Measurements from ENCODE around the gene AXDND1.
"Not testable (repeated sequence)": the region's sequence is repeated elsewhere in the genome, so short reads cannot be mapped to it uniquely, and the experiment has no call there.

Gene AXDND1

DNA sequence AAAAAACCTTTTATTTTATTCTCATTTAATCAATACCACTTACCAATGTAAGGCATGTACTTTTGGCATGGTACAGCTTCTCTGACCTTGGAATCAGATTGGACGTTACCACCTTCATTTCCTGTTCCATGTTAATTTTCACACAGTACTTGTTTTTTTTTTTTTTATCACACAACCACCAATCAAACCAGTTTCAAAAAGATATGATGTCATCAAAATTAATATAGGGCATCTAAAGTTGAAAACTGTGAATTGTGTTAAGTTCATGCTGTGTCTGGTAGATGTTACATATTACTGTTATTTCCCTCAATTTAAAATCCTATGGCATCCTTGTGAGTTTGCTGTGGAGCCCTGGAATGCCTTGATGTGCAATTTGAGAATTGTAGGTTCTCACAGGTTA lies 124.8 kb downstream of the AXDND1 start:
- DNase-seq = no peak

DNA sequence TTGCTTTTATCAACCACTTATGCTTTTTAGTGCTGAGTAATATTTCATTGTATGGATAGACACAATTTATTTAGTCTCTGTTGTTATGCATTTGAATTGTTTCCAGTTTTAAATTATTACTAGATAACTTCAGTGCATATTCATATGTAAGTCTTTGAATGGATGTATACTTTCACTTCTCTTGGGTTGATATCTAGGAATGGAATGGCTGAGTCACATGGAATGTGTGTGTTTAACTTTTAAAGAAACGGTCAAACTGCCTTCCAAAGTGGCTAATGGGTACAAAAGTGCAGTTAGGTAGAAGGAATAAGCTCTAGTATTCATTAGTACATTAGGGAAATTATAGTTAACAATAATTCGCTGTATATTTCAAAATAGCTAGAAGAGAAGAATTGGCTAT lies 127.6 kb downstream of the AXDND1 start:
- DNase-seq = no peak

DNA sequence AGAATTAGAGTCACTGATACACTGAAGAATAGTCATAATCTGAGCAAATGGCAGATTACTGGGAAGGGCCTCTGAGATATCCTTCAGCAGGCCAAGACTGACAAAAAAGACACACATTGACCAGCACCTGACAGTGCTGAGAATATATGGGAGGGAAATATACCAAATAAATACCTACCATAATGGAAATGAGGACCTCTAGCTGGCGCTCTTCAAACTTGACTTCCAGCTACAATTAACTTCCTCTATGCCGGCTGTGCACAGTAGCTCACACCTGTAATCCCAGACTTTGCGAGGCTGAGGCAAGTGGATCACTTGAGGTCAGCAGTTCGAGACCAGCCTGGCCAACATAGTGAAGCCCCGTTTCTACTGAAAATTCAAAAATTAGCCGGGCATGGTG lies 140.4 kb downstream of the AXDND1 start:
- DNase-seq = peak; percentile 3

DNA sequence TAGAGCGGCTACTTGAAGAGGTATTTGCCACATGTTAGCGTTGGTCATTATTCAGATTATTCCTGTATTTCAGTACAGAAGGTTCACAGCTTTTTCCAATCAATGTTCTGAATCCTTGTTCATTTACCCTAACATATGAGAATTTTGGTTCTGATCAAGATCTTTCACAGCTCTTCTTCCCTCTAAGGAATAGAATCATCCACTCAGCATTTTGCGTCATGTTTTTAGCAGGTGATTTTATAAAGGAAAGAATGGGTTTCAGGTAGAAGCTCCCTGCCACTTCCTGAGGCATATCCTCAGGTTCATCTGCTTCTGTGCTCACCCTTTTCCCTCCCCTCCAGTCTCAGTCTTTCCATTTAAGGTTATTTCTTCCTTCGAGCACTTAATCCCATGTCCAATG lies 143.6 kb downstream of the AXDND1 start:
- no peak for DNase-seq

DNA sequence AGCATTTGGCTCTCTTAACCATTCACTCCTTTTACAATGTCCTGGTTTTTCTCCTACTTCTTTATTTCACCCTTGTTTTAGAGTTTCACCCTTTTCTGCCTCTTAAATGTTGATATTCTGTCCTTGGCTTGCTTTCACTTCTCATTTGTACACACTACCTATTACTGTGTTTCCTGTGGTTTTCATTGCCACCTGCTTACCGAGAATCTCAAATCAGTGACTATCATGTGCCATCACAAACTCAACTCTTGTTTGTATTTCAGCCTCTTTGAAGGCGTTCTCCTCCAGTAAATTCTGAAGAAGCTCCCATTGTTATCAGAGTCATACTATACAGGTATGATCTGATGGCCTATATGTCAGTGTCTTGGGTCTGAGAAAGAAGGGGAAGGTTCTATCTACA lies 144.3 kb downstream of the AXDND1 start:
- DNase-seq = no peak

DNA sequence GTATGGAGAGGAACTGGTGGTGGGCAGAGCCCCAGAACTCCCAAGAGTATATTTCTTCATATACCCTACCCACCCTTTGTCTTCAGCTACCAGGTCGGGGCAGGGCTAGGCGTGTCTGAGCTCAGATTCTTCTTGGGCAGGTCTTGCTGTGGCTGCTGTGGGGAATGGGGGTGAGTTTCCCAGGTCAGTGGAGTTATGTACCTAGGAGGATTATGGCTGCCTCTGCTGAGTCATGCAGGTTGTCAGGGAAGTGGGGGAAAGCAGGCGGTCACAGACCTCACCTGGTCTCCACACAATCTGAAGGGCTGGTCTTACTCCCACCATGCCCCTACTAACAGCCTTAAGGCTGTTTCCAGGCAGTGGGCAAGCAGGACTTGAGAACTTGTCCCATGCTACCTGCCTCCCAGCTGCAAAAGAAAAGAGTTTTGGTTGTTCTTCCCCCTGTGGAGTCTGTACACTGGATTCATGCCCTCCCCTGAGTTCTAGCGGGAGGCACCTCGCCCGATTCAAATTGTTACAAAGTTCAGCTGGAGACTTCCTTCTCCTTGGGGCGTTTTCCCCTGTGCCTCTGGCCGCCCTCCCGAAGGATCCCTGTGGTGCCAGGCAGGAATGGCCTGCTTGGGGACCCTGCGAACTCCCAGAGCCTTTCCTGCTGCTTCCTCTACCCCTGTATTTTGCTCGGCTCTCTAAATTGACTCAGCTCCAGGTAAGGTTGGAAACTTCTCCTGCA lies 151.4 kb downstream of the AXDND1 start:
- no peak for DNase-seq

DNA sequence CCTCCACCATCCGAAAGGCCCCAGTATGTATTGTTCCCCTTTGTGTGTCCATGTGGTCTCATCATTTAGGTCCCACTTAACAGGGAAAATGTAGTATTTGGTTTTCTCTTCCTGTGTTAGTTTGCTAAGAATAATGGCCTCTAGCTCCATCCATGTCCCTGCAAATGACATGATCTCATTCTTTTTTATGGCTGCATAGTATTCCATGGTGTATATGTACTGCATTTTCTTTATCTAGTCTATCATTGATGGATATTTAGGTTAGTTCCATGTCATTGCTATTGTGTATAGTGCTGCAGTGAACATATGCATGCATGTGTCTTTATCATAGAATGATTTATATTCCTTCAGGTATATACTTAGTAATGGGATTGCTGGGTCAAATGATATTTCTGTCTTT lies 152.8 kb downstream of the AXDND1 start:
- DNase-seq = not testable (repeated sequence)

DNA sequence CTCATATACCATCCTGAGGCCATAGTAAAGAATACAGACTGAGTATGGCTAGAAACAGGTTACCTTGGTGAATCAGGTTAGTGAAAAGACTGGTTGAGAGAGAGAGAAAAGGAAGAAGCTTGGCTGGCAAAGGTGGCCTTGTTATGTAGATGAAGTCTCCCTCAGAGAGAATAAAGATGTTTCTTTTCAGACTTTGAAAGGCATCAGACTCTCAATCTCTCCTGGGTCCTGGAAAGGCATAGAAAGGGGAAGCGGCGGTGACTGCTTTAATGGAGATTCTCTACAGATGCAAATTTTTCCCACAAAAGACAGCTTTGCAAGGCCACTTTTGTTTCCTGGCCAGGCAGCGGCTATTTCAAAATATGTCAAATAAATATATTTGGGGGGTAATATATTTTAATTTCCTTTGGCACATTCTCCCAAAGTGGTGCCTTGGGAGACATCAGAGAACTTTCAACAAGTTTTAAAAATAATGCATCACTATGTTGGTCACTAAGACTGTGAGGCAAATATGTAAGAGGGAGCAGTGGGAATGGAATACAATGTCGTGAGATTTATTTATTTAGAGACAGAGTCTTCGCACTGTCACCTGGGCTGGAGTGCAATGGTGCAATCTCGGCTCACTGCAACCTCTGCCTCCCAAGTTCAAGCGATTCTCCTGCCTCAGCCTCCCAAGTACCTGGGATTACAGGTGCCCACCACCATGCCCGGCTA lies 163.9 kb downstream of the AXDND1 start:
- no peak for DNase-seq

DNA sequence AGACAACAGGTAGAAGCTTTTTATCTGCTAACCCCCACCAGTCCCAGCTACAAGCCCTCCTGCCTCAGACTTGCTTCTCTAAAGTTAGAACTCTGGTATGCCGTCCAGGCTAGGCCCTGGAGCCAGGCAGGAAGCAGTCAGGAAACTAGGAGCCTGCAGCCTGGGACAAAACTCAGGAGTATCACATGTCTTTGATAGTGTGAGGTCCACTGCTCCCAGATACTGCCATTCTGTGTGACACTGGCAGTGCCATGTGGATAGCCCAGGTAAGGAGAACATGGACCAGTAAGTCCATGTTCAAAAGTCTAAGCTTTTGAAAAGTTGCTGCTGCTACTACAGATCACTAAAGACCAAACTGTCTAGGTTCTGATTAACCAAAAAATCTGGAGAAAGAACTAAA lies 164.6 kb downstream of the AXDND1 start:
- no peak for DNase-seq

DNA sequence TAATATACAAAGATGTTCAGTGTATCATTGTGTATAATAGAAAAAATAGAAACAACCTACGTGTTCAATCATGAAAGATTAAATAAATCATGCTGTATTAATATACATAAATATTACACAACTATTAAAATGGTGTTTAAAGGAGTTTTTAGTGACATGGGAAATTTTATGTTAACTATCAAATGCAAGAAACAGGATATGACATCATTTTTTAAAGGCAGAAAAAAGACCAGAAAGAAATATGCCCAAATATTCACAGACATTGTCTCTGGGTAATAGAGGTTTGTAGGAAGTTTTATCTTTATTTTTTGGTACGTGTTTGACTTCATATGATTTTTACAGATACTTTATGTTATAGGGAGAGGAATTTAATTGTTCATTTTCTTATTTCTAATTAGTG lies 176.0 kb downstream of the AXDND1 start:
- no peak for DNase-seq

DNA sequence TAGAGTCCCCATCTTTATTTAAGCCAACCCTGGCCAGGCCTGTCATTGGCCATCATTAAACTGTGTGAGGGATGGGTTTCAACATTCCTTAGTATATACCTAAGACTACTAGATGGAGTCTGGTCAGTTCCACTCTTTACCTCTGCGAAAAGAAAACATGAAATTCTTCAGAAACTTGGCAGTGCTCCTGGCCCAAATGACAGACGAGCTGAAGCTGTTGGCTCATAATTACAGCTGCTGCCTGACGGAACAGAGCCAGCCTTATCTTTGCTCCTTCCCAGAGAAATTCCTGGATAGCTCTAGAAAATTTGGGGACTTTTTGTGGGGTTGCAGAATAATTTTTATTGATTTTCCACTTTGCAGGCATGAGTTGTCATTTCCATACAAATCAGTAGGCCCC lies 179.6 kb downstream of the AXDND1 start:
- DNase-seq = no peak

DNA sequence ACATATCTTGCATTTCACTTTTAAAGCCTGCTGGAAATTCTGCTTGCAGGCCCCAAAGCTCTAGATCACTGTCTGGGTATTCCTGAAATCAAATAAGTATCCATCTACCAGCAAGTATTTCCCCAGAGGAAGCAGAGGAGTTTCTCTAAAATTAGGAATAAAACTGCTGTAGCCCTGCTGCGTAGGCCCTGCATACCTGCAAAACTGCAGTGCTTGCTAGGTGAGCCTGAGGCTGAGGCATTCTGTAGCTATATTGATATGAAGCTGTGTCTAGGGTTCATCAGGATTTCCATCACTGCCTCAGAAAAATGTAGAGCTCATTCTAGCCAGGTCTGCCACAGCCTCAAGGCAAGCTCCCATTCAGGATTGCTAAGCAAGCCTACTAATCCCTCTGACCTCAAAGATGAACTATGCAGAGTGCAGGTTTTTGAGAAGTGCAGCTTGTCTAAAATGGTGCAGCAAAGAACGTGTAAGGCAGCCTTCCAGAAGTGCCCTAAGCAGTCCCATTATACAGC lies 181.3 kb downstream of the AXDND1 start:
- no peak for DNase-seq

DNA sequence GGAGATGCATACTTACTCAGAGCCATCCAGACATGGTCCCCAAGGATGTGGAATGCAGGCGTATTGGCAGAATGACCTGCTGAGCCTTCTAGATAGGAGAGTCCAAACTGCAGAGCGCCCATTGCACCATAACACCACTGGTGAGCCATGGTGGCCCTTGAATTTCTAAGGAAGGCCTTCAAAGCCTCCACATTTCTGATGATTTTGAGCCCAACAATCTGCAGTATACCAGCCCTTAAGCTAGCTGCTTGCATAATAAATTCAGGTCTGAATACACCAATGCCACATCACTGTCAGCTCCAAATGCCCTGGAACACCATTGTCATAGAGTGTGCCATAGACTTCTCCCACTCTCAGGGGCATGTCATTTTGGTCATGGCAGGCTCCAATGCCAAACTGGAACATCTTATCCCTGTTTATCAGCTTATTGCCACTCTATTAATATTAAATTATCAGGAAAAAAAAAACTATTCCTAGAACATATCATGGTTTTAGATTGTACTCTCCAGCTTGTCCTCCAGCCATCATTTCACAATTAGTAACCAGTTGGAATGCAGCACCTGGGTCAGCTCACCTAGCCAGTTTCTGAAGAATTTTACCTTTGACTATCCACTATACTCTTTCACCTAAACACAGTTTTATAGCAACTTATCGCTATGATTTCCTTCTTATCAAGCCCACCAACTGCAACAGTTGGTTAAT lies 183.0 kb downstream of the AXDND1 start:
- DNase-seq = no peak

DNA sequence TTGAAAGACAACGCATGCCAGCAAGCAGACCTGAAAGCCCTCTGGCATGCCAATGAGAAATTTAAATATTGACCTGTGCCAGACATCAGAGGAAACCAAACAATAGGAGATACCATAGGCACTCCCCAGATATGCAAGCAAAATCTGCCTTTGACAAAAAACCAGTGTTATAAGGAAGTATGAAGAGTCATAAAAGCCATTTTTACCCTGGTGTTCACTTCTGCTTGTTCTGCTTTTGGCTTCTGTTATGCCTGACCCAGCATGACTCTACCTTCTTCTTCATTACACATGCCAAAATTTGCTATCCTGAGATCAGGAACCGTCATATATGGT lies 183.6 kb downstream of the AXDND1 start:
- no peak for DNase-seq

DNA sequence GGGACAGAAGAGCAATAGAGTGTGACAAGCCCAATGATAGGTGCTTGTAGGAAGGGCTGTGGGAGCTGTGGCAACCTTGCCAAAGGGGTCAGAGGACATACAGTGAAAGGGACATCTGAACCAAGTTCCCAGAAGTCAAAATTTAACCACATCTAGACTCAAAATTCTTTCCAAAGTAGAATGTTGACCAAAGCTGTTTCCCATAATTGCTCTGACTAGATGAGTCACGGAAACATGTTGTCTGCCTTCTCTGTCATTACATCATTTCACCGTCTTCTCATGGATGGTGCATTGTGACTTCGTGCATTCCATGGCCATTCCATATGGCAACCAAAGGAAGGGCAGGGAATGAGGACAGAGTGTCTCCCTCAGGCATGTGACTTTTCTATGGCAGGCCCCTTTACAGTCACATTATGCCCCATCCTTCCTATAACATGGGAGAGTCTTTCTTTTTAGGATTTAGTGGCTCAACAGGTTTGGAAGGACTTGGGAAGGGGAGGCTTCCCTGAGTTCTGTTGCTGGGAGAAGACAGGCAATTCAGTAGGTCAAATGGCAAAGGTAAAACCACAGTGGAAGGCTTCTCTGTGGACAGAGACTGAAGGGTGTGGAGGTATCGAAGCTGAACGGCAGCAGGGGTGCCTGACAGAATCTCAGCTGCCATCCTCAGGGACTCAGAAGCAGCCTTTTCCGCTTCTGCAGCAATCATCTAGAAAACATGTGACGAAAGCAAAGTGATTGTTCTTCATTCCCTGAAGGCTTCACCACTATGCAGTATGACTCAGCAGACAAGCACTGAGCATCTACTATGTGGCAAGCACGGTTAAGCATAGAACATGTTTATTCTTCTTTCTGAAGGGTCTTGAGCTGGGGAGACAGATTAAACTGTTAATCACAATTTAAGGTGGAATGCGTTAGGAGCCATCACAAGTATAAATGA lies 185.2 kb downstream of the AXDND1 start:
- no peak for DNase-seq

DNA sequence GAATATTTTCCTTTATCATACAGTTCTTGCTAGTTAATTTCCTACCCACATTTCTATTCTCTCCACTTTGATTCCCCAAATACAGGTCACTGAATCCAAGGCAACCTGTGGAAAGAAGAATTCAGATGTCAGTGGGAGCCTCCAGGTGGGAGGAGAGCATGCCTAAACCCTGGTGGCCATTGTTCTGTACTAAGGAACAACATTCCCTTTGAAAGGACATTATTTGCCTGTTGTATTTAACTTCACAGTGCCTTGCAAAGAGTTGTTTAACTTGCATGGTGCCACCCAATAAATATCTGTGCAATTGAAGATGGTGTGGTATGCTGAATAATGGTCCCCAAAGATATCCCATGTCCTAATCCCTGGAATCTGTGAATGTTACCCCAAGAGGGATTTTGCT lies 188.7 kb downstream of the AXDND1 start:
- no peak for DNase-seq

DNA sequence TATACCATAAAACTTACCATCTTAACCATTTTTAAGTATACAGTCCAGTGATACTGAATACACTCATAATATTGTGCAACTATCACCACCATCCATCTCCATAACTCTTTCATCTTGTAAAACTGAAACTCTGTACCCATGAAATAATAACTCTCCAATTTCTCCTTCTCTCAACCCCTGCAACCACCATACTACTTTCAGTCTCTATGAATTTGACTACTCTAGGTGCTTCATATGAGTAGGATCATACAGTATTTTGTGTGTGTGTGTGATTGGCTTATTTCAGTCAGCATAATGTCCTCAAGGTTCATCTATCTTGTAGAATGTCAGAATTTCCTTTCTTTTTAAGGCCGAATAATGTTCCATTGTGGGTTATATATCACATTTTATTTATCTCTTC lies 192.3 kb downstream of the AXDND1 start:
- no peak for DNase-seq

DNA sequence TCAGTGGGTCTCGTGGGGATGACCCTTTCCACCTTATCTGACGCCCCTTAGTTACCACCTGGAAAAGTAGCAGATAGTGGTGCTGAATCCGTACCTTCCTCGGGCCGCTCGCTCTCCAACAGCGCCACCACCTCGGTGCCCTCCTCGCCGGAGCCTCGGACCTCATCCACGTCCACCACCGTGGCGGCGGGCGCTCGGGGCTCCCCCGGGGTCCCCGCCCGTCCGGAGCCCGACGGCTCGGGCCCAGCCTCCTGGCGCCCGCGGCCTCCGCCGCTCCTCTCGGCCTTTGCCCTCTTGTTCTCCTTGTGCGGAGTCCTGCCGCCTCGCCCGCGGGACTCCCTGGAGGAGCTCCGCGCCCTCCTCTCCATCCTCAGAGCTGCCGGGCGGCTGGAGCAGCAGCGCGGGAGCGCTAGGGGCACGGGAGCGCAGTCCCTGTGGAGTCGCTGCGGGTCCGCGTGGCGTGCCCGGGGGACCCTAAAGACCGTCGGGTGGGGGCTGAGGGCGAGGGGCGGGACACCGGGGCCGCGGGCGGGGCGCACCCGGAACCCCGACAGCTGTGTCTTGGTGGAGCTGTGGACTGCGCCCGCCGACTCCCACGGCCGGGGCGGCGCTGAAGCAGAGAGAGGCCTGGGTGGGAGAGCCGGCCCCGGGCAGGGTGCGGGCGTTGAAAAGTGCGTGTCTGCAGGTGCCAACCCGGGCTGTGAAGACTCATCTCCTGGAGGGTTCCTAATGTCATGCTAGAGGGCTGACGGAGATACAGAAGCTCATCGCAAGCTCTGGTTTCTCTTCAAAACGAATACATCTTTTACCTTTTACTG lies 209.9 kb downstream of the AXDND1 start, which contains the start of gene NPHS2:
Gene NPHS2, minus strand, starts transcription at position 452 of the 818 bp plus-strand sequence. Its CDS starts 84 bp downstream, at position 368.
- DNase-seq = peak; percentile 37

DNA sequence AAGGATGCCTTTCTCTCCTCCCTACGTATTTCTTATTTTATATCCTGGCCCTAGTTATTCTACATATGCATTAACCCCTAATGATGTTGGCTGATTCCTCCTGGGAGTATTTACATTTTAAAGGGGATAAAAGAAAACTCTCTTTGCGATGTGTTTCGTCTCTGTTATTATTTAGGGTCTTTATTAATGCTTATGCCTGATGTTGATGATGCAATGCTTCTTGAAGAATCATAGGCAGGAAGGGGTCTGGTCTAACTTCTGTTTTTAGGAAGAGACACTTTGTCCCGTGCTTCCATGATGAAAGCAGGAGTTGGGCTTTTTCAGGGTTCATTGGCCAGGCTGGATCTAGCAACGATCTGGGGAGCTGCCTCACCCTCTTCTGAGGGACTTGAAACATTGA lies 210.7 kb downstream of the AXDND1 start:
- no peak for DNase-seq

DNA sequence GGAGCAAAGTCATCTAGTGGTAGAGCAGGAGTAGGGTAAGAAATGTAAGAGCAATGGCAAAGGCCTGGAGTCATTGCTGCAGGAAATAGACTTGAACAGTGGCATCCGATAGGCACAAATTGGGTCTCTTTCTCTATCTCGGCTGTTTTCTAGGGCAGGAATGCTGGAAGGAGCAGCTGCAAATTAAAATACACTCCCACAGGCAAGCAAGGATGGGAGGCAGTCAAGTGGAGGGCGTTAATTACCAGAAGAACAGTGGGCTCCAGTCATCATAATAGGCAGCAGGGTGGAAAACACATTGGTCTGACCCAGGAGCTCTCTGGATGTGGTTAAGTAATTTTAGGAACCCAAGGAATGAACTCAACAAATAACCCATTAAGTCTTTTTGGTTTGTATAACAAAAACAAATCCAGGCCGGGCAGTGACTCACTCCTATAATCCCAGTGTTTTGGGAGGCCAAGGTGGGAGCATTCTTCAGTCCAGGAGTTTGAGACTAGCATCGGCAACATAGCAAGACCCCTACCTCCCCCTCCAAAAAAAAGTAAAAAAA lies 218.1 kb downstream of the AXDND1 start:
- no peak for DNase-seq

DNA sequence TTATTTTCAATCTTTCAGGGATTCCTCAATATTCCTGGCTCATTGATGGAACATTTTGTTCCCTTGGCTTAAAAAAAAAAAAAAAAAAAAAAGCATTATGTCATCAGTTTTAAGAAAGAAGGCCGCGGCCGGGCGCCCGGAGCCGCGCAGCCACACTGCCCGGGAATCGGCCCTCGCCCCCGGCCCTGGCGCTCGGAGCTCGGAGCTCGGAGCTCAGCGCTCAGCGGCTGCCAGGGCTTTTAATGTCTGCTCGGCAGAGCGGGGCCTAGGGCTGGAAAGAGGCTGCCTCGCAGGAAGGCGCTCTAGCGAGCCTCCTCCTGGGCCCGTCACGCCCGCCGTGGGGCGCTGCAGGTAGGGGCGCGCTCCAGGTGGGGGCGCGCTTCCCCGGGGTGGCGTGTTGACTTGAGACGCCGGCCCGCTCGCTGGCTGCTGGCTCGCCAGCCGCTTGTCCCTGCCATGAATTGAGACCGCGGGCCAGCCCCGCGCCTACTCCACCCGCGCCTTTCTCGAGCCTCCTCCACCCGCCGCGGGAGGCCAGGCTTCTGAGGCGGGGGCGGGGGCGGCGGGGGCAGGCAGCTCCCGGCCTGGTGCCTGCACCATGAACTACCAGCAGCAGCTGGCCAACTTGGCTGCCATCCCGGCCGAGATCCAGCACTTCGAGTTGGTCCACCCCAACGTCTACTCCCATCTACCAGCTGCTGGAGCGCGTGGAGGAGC lies 220.5 kb downstream of the AXDND1 start:
- peak; percentile 71 for DNase-seq

All from NCI-H69 (cell line).